ENCODE results near the gene LTB4R.
"Not testable (repeated sequence)": the region's sequence is repeated elsewhere in the genome, so short reads cannot be mapped to it uniquely, and the experiment has no call there.

The LTB4R gene

DNA sequence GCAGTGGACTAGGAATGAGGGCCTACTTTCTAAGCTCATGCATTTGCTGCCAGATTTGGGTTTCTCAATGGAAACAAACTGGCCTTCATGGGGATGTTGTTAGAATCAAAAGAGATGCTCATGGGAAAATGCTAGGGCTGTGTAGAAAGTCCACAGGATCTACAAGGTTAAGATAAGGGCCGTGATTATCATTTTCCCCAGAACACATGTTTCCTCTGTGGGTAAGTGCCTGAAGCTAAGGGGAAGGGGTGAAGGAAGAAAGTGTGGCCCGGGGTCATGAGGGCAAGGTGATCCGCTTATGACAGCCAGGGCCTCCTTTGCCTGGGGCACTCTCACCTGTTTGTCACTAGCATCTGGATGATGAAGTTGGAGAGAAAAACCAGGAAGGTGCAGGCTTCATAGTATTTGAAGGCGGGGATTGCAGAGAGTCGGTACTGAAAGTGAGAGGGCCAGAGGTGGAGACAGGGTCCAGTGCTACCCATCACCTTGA, 13.8 kb downstream of the LTB4R start:
- no peak for DNase-seq

GRCh38 chr14:24325963-24326362, 14.7 kb downstream of the LTB4R start:
- DNase-seq: no peak

GRCh38 chr14:24327303-24327702, 16.0 kb downstream of the LTB4R start:
- no peak for DNase-seq

- DNase-seq: not testable (repeated sequence)
These were observed 16.6 kb downstream of the LTB4R start for GRCh38 chr14:24327914-24328313.

DNA sequence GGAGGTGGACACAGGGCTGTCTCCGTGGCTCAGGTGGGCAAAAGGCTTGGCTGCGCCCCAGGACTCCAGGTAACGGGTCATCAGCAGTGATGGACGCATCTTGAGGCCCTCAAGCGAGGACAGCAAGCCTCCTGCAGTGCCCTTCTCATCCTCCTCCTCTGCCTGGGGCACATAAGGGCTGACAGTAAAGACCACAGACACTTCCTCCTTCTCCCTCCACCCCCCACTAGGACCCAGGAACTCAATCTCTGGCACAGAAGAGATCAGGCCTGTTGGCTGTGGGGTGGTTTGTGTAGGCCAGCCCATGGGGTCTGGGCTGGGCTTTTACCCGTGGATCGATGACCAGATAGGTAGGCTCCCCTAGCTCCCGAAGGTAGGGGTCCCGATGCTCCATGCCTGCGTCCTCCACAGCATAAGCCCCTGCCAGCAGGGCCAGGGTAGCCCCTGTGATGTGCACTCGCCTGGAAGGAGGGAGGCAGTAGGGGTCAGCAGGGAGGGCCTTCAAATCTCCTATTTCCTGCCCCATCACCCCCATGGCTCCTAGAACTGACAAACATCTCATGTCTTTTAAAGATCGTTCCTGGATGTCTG, 17.9 kb downstream of the LTB4R start:
- no peak for DNase-seq

DNA sequence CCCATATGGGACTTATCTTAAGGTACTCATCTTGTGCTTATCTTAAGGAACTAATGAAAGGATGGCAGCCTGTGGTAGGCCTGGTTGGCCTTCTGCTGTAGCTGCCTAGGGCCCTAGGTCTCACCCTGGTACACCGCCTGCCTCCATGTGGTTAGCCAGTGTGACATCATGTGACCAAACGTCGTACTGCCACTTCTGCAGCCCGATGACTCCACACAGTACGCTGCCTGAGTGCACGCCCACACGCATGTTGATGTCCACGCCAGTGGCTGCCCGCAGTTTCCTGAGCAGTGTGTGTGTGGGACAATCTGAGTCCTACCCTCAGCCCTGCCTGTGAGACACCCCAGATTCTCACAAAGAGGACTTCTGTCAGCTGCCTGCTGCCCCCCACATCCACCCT, 18.4 kb downstream of the LTB4R start:
- peak; percentile 44 for DNase-seq

DNA sequence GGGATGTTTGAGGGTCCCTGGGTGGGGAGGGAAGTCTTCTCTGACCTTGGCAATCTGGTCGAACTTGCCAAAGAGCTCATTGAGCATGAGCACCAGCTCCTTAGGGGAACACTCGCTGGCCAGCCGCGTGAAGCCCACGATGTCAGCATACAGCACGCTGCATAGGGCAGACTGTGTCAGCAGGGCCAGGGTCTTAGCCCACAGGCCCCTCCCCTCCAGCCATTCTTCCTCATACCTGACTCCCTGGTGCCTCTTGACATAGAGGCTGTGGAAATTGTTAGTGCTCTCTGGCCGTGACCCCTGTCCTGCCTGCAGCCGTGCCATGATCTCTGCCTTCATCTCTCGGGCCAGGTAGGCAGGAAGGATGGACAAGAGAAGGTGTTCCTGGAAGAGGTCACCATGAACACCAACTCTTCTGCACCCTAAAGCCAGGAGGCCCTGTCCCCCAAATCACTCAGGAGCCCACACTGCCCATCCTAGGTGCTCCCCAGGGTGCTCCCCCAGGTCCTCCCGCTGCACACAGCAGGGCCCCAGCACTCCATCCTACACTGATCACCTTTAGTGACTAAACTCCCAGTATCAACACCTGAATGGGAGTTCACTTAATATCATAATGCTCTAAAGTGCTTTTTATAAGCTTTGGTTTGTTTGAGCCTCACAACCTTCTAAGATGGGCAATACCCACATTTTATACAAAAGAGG, 19.8 kb downstream of the LTB4R start:
- no peak for DNase-seq

GRCh38 chr14:24331731-24332267, 20.5 kb downstream of the LTB4R start:
- DNase-seq: no peak

GRCh38 chr14:24332268-24332993, 21.1 kb downstream of the LTB4R start:
- peak; percentile 87 for DNase-seq

DNA sequence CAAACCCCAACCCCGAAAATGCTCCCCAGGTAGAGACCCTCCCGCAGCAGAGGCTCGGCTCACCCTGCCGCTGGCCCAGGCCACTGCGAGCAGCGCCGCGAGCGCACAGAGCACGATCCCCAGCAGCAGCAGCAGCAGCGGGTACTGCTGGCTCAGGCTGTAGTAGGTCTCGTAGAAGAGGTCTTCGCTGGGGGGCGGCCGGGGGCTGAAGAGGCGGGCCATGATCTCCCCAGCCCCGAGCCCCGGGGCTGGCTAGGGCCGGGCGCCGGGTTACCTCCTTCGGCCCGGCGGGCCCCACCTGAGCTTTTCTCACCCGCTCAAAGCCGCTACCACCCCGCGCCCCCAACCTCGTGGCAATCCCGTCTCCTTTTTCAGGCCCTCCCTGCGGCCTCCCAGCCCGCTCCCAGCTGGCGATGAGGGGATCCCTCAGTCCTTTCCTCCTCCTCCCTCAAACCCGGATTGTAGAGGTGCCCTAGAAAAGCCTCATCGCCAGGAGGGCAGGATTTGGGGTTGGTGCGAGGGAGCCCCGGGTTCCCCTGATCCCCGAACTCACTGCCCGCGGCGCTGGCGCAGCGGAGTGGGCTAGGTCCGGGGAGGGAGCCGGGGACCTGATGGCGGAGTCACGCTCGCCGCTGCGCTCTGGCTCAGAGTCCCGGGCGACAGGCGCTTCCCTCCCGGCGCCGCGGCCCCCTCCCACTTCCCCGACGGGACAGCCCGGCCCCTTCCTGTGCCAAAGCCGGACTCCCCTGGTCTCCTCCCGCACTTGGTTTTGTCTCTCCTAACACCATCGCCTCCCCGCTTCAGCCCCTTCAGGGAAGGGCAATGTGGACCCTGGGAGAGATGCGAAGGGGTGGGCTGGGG, 23.4 kb downstream of the LTB4R start, which contains the start of gene ADCY4:
ADCY4 (minus strand) TSS at position 641 of the 861 bp plus-strand sequence; CDS start at position 222, 419 bp downstream.
- no peak for DNase-seq

- DNase-seq: no peak
These were observed 24.3 kb downstream of the LTB4R start for GRCh38 chr14:24335461-24336171.

DNA sequence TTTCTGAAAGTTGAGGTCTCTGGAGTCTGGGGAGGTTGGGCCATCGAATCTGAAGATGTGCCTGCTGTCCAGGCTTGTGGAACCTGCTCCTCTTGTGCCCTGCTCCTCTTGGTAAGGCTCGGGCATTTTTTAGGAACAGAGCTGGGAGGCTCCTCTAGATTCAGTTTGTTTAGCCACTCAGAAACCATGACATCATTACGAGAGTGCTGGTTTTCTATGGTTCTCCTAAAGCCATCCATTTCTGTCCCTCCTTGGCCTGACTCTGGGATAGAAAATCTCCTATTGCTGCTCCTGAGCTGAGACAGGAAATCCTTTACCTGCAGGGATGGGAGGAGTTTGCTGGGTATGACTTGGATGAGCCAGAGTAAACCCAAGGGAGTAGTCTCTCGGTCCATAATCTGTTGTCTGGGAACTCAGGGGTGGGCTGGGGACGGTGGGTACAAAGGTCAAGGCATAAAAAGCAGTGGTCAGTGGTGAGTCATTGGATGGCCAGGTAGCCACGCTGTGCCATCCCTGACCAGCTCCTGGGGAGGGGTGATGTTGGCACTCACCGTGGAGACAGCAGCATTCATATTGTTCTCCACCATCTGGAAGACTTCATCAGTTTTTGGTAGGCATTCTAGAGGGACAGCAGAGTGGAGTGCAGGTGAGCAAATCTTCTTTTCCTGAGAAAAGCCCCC, 26.0 kb downstream of the LTB4R start:
- no peak for DNase-seq

DNA sequence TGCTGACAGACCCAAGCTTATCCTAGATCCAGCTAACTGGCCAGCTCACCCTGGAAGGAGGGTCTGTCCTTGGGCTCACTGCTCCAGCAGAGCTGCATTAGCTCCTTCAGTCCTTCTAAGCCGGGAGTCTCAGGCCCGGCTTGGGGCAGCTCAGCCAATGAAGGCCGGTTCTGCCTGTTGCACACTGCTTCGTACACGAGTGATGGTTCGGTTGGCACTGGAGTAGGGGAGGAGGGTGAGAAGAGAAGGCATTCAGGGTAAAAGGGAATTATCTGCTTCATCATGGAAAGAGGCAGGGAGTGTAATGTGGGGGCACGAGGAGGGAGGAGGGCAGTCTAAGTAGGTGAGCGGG, 26.5 kb downstream of the LTB4R start:
- no peak for DNase-seq

DNA sequence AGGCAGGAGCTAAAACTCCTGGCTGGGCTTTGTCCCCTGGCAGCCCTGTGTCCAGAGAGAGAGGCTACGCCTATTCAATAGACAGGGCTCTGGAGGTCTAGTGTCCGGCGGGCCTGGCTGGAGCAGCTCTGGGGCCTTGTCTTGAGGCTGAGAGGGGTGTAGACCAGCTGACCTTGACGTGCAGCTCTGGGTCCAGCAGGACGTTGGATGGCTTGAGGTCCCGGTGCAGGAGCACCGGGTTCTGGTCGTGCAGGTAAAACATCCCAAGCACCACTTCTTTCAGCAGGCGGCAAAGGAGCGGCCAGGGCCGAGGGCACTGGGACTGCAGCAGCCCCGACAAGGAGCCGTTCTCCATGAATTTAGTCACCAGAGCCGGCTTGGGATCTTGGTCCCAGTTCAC, 27.5 kb downstream of the LTB4R start:
- no peak for DNase-seq

DNA sequence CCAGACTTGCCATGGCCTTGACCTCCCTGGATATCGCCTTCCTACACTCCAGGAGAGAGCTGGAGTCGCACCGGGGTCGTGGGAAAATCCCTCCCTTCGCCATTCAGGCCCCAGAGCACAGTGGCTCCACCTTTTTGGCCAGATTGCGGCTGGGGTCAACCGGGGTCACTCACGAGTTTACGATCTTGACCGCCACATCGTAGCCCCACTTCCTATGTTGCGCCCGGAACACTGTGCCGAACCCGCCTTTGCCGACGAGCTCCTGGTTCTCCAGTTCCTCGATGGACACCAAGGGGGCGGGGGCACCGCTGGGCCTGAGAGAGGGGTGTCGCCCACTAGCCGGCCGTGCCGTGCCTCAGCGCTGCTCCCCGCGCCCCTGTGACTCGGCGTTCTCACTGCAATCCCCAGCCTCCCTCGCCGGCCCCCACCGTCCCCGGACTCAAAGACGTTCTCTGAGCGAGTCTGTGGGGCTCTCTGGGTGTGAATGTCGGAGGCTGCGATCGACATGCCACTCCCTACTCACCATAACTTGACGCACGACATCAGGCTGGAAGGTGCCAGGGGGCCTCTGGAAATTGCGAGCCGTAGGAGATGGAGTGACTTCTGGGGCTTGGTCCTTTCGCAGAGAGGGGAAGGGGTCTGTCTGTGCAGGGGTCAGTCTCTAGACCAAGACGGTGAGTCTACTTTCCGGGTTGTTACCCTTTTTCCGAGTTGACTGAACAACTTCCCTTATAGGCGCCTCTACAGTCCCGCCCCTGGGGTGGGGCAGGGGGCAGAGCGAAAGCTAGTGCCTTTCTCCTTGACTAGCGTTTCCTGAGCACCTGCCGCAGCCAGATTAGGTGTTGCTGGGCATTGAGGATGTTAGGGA, 28.2 kb downstream of the LTB4R start, which contains the start of gene RIPK3:
RIPK3 (minus strand) TSS at position 708 of the 868 bp plus-strand sequence; CDS start at position 543, 165 bp downstream.
- peak; percentile 59 for DNase-seq

DNA sequence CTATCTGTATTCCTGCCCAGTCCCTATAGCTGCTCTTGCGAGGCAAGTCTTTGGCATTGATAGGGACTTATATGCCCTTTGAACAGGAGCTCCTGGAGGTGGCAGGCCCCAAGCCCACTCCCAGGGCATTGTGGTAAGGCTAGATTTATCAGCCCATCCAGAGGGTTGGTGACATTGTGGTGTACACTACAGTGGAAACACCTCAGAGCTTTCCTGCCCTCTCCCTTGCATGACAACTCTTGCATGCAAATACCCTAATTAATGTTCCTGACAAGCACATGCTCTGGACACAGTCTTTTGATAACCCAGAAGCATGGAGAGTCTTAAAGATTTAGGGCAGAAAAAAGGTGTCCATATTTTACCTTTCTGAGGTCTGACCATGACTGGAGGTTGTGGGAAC, 29.3 kb downstream of the LTB4R start:
- no peak for DNase-seq

DNA sequence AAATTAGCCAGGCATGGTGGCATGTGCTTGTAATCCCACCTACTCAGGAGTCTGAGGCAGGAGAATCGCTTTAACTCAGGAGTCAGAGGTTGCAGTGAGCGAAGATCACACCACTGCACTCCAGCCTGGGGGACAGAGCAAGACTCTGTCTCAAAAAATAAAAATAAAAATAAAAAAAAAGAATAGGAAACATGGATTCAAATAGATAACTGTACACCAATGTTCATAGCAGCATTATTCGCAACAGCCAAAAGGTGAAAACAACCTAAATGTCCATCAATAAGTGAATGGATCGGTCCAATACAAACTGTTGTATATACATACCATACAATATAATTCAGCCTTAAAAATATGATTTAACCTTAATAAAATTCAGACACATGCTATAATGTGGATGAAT, 31.6 kb downstream of the LTB4R start:
- DNase-seq: no peak

DNA sequence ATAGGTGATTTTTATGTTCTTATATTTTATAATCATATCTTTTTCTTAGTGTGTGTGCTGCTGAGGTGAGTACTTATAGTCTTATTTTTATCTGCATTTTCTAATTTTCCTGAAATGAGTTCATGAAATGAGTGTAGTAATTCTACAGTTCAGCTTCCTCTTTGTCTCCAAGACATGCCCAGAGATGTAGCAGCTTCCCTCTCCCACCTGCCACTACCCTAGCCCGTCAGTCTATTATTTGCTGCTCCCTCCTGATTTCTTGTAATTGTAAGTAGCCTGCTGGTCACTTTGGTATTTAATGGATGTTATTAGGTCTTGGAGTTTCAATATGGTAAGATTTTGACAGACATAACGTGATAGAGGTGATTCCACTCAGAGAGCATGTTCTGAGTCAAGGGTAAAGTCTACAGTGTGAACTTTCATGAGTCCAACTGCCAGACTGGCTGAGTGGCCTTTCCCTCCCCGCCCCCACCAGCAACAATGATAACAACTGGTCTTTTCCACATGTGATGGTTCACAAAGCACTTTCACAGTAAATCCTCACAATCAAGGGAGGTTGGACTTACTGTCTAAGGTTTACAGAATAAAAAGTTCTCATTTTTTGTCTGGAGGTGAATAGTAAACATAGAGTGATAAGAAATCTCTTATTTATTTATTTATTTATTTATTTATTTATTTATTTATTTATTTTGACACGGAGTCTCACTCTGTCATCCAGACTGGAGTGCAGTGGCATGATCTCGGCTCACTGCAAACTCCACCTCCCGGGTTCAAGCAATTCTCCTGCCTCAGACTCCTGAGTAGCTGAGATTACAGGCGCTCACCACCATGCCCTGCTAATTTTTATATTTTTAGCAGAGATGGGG, 32.7 kb downstream of the LTB4R start:
- DNase-seq: no peak

DNA sequence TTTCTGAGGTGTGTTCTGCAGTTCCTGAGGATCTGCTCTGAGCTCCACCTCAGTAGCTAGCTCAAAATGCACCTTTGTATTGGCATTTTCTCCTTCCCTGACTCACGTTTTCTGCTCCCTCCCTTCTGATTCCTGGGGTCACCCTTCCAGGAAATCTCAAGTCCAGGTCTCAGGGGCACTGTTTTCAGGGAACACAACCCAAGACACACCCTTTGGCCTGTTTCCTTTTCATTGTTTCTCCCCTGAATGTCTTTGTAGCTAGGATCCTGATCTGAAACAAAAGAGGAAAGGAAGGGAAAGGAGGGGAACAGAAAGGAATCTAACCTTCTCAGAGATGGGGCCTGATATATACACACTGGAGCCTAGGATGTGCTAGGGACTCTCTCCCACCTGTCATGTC, 35.8 kb downstream of the LTB4R start:
- no peak for DNase-seq

All from stimulated activated CD4-positive, alpha-beta T cell treated with anti-CD3 and anti-CD28 coated beads, Interleukin-1b, Interleukin-23, amount 100 ng/mL, for 48 hours (primary cell).